Prostate gland (tissue), 2 donors: ENCODE data around the gene KCNH6.

Experiments
- CTCF ChIP-seq, 4 experiments: fragments of 200-600 bp in 2 of 4; fragments of 450-650 bp in 2 of 4; sonication (generic) in 2 of 4; IDR thresholded peaks; 1 replicate in 3 of 4; 2 replicates in 1 of 4; pipeline ENCODE4 v1.5.1; 2016 to 2019; ENCODE audit warnings: antibody characterized with exemption in 4 of 4, mild to moderate bottlenecking in 2 of 4, moderate library complexity in 2 of 4
- POLR2A ChIP-seq: fragments of 450-650 bp; IDR thresholded peaks from one replicate; pipeline ENCODE4 v1.6.1; 2016; ENCODE audit warnings: antibody characterized with exemption, mild to moderate bottlenecking
- POLR2AphosphoS5 ChIP-seq: sonication (generic); formaldehyde crosslinking; IDR thresholded peaks from one replicate; pipeline ENCODE4 v1.6.1; 2017; ENCODE audit warnings: antibody characterized with exemption

GRCh38 chr17:63512896-63513644 lies 10.1 kb upstream of the KCNH6 start:
- TF ChIP-seq CTCF (IDR thresholded peaks at IDR 0.05) (no peak), POLR2A (no peak), POLR2AphosphoS5 (no peak)
